GM23248 (cell line): ENCODE results near the gene PLIN3. TPM values are rescaled to one million over a fixed set of nuclear protein-coding genes. Genes with fewer than 3 reads are reported as not detected.

Experiments
- DNase-seq: peaks from one replicate; pipeline ENCODE4 v3.0.0-alpha.2; 2015
- H2AFZ ChIP-seq: fragments of 200-600 bp; sonication (generic); 2 replicates; pipeline ENCODE4 v1.6.1; 2016; ENCODE audit warnings: antibody characterized with exemption
- H3F3A ChIP-seq: fragments of 200-600 bp; sonication (generic); 2 replicates; pipeline ENCODE4 v1.6.1; 2016; ENCODE audit warnings: mild to moderate bottlenecking, antibody characterized with exemption, mixed run types; ENCODE audit not compliant: insufficient read depth
- H3K27ac ChIP-seq: fragments of 200-600 bp; sonication (generic); 2 replicates; pipeline ENCODE4 v1.5.1; 2016; ENCODE audit warnings: mild to moderate bottlenecking
- H3K27me3 ChIP-seq: fragments of 200-600 bp; sonication (generic); replicated peaks from 2 replicates; pipeline ENCODE4 v1.6.1; 2016; ENCODE audit warnings: mild to moderate bottlenecking; ENCODE audit not compliant: insufficient read depth
- H3K36me3 ChIP-seq: fragments of 200-600 bp; sonication (generic); 2 replicates; pipeline ENCODE4 v1.6.1; 2016; ENCODE audit warnings: low read depth, mild to moderate bottlenecking
- H3K4me1 ChIP-seq: fragments of 200-600 bp; sonication (generic); 2 replicates; pipeline ENCODE4 v1.6.1; 2016; ENCODE audit warnings: mild to moderate bottlenecking; ENCODE audit not compliant: insufficient read depth
- H3K4me2 ChIP-seq: fragments of 200-600 bp; sonication (generic); one replicate; pipeline ENCODE4 v1.6.1; 2016; ENCODE audit warnings: mild to moderate bottlenecking; ENCODE audit not compliant: unreplicated experiment
- H3K4me3 ChIP-seq: fragments of 200-600 bp; sonication (generic); 2 replicates; pipeline ENCODE4 v1.5.1; 2016; ENCODE audit warnings: mild to moderate bottlenecking
- H3K79me2 ChIP-seq: fragments of 200-600 bp; sonication (generic); 2 replicates; pipeline ENCODE4 v1.6.1; 2016; ENCODE audit warnings: mild to moderate bottlenecking; ENCODE audit not compliant: insufficient read depth
- H3K9ac ChIP-seq: fragments of 200-600 bp; sonication (generic); 2 replicates; pipeline ENCODE4 v1.6.1; 2016; ENCODE audit warnings: mild to moderate bottlenecking
- H3K9me2 ChIP-seq: fragments of 200-600 bp; sonication (generic); 2 replicates; pipeline ENCODE4 v1.6.1; 2016; ENCODE audit warnings: mixed run types, mild to moderate bottlenecking, moderate library complexity; ENCODE audit not compliant: insufficient read depth
- H3K9me3 ChIP-seq: fragments of 200-600 bp; sonication (generic); one replicate; pipeline ENCODE4 v1.6.1; 2017; ENCODE audit warnings: low read depth
- H4K20me1 ChIP-seq: fragments of 200-600 bp; sonication (generic); 2 replicates; pipeline ENCODE4 v1.6.0; 2016; ENCODE audit not compliant: insufficient read depth
- EZH2 ChIP-seq: fragments of 200-600 bp; sonication (generic); IDR thresholded peaks from 2 replicates; pipeline ENCODE4 v1.6.1; 2018; ENCODE audit warnings: antibody characterized with exemption, mild to moderate bottlenecking; ENCODE audit not compliant: insufficient read depth, poor library complexity, severe bottlenecking
- EZH2phosphoT487 ChIP-seq: fragments of 200-600 bp; sonication (generic); IDR thresholded peaks from 2 replicates; pipeline ENCODE4 v1.6.1; 2018; ENCODE audit warnings: antibody characterized with exemption, moderate library complexity, mild to moderate bottlenecking, low read depth; ENCODE audit not compliant: insufficient read depth
- WGBS, 2 experiments: methylation state at CpG; one replicate each; pipeline ENCODE4 v1.1.6; 2015 to 2017; ENCODE audit warnings: low lambda C conversion rate in 2 of 2, low coverage in 1 of 2; ENCODE audit errors: missing lambda C conversion rate in 2 of 2; 5-methylcytosine and 5-hydroxymethylcytosine counted together
- in situ Hi-C: fragments of 300-500 bp; cut with MboI; formaldehyde crosslinking; loops from 2 replicates; pipeline ENCODE4 v1.15.0; 2020
- polyA plus RNA-seq: library from polyadenylated mRNA; unstranded; fragments of >200 nt; fragmentation: Nextera tagmentation; extraction: Ambion mirVana; gene quantifications from 2 replicates; pipeline ENCODE4 v1.2.1, GENCODE V29; 2016
- total RNA-seq: library from RNA; depleted of rRNA; stranded (reverse); fragments of >200 nt; shearing (Covaris generic); gene quantifications from 2 replicates; pipeline ENCODE4 v1.2.3, GENCODE V29; 2014

The PLIN3 gene
- total and polyA plus RNA-seq, 2 experiments from 2014 or later = 372 to 398 TPM

DNA sequence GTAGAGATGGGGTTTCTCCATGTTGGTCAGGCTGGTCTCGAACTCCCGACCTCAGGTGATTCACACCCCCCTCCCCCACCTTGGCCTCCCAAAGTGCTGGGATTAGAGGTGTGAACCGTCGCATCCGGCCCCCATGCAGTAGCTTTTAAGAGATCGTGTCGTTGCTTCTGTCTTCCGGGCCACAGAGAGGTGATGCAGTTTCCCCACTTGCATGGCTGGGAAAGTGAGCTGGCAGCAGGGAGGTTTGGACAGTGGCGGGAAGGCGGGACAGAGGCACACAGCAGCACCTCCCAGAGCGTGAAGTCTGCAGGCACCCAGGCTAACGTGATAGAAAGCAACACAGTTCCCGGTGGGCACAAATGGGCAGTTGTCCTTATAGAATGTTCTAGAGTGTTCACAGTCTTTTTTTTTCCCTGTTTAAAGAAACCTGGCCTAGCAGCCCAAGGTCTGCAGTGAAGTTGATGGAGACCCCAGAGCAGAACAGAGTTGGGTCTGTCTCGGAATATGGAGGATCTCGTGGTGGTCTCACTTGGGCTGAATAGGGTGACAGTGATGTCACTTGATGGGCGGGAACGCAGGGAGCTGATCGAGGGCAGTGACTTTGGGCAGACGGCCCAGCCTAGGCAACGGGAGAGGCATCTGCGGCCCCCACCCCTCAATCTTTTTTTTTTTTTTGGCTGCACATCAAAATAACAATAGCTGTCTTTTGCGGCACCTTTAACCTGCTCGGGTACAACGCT, 46.7 kb upstream of the PLIN3 start:
- Histone ChIP-seq H3K27ac (peak overlapping the region; percentile 85), H3K9me3 (no peaks in the 10 kb centered on the region), H3K9ac (peak overlapping the region; percentile 60), H3K4me2 (no peak overlapping the region), H3K27me3 (no peaks in the 10 kb centered on the region), H3K9me2 (no peaks in the 10 kb centered on the region), H2AFZ (no peak overlapping the region), H3K4me1 (peaks cover 46% of the 10 kb centered on the region), H3K36me3 (no peaks in the 10 kb centered on the region), H3K4me3 (no peak overlapping the region), H3K79me2 (peaks cover 67% of the 10 kb centered on the region), H4K20me1 (no peaks in the 10 kb centered on the region), H3F3A (peaks cover 46% of the 10 kb centered on the region)
- in situ Hi-C loops = no loop called here
- WGBS, 2 experiments = 81 to 83% methylated on average over 21 to 24 of the region's 24 CpGs
- TF ChIP-seq EZH2 (no peak), EZH2phosphoT487 (no peak)
- DNase-seq = peak; percentile 43

DNA sequence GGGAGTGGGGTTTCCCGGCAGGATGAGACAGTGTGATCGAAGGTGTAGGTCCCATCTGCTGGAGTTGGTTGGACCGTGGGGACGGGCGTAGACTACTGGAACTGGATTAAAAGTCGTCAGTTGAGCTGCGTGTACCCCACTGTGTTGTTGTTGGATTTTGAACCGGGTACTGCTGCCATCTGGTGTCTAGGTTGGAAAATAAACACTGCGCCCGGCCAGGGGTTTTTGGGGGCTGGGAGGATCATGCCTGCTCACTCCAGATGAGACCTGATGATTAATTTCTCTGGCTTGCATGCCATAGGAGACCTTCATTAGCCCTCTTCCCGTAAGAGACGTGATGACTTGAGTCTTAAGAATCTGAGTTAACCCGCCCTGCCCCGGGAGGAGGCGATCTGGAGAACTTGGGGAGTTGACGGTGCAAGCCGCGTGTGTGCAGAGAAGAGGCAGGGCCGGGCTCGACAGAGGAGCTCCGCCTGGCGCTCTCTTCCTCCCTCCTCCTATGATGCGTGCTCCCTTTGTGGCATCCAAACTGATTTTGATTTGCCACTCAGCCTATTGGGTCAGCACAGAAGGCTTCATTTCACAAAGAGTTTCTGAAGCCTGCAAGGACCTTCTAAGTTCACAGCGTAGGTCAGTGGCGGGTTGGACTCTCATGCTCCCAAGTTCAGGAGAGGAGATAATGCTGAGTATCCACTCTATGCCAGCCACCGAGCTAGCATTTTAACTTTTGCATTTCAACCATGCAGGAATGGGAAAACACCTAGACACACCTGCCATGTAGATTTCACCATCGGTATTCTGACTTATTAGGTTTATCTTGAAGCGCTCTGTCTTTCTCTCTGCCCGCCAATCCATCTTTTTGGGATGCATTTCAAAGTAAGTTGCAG, 44.6 kb upstream of the PLIN3 start:
- H4K20me1 ChIP-seq = no peaks in the 10 kb centered on the region
- peaks cover 46% of the 10 kb centered on the region for H3K79me2 ChIP-seq
- DNase-seq = peak; percentile 100
- 11 to 14% methylated on average over 29 of the region's 29 CpGs for WGBS, 2 experiments
- H3K9me2 ChIP-seq = no peaks in the 10 kb centered on the region
- H3K4me1 ChIP-seq = peaks cover 46% of the 10 kb centered on the region
- H3K9me3 ChIP-seq = no peaks in the 10 kb centered on the region
- H3K4me2 ChIP-seq = peak overlapping the region; percentile 90
- peak overlapping the region; percentile 80 for H3K9ac ChIP-seq
- no peaks in the 10 kb centered on the region for H3K27me3 ChIP-seq
- H2AFZ ChIP-seq = peak overlapping the region; percentile 80
- H3F3A ChIP-seq = peaks cover 46% of the 10 kb centered on the region
- H3K36me3 ChIP-seq = no peaks in the 10 kb centered on the region
- H3K27ac ChIP-seq = peak overlapping the region; percentile 87
- peak overlapping the region; percentile 86 for H3K4me3 ChIP-seq
- in situ Hi-C loops = no loop called here
- TF ChIP-seq EZH2 = no peak
- no peak for TF ChIP-seq EZH2phosphoT487

DNA sequence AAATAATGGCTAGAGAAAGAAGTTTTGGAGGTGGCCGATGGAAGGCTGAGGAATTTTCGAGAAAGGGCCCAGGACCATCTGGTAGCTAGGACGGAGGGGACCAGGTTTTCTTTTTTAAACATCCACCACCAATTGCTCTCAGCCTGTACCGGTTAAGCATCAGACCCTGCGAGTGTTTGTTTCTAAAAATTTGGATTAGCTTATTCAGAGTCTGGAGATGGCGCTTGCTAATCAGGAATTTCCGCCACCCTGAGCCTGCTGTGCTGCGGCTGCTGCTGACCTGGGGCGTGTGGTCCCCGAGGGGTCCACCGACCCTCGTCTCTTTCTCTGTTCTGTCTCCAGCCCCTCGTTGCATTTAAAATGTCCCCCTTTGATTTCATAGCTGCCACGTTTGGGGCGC, 43.8 kb upstream of the PLIN3 start:
- Histone ChIP-seq H3K36me3 (no peaks in the 10 kb centered on the region), H3K4me2 (peak overlapping the region; percentile 90), H3F3A (peaks cover 46% of the 10 kb centered on the region), H2AFZ (peak overlapping the region; percentile 80), H3K9me2 (no peaks in the 10 kb centered on the region), H3K4me1 (peaks cover 46% of the 10 kb centered on the region), H3K79me2 (peaks cover 39% of the 10 kb centered on the region), H4K20me1 (no peaks in the 10 kb centered on the region), H3K27ac (peak overlapping the region; percentile 87), H3K27me3 (no peaks in the 10 kb centered on the region), H3K4me3 (peak overlapping the region; percentile 86), H3K9ac (peak overlapping the region; percentile 80), H3K9me3 (no peaks in the 10 kb centered on the region)
- WGBS, 2 experiments = 13 to 17% methylated on average over 15 of the region's 15 CpGs
- DNase-seq = peak; percentile 59
- no peak for TF ChIP-seq EZH2phosphoT487
- TF ChIP-seq EZH2 = no peak
- in situ Hi-C loops = no loop called here

DNA sequence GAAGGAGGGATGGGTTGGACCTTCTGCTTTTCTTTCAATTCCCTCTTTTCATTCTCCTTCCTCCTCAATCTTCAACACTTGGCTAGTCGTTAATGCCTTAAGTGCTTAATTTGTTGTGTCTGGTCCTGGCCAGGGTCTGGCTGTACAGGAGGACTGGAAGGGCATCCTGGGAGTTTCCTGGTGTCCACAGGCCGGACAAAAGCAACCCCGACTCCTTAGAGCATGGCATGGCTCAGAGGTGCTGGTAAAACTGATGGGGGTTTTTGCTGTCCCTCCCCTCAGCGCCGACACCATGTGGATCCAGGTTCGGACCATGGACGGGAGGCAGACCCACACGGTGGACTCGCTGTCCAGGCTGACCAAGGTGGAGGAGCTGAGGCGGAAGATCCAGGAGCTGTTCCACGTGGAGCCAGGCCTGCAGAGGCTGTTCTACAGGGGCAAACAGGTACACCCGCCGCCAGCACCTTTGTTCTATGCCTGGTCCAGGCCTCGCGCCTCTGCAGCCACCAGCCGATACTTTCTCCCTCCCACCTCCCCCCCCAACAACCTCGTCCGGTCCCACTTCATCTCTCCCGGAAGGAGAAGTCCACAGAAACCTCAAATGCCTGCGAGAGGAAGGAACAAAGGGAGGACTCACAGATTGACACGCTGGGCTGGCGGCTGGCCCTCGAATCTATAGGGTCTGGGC, 43.3 kb upstream of the PLIN3 start:
- H3K27ac ChIP-seq = peak overlapping the region; percentile 87
- no peaks in the 10 kb centered on the region for H3K9me2 ChIP-seq
- no peaks in the 10 kb centered on the region for H3K9me3 ChIP-seq
- H3K36me3 ChIP-seq = no peaks in the 10 kb centered on the region
- peaks cover 43% of the 10 kb centered on the region for H3K4me1 ChIP-seq
- WGBS, 2 experiments = 29% methylated on average over 18 to 23 of the region's 23 CpGs
- peak overlapping the region; percentile 90 for H3K4me2 ChIP-seq
- H3K79me2 ChIP-seq = peaks cover 33% of the 10 kb centered on the region
- TF ChIP-seq EZH2 (no peak), EZH2phosphoT487 (no peak)
- H3F3A ChIP-seq = peaks cover 45% of the 10 kb centered on the region
- peak; percentile 68 for DNase-seq
- H3K4me3 ChIP-seq = peak overlapping the region; percentile 86
- peak overlapping the region; percentile 80 for H3K9ac ChIP-seq
- in situ Hi-C loops = no loop called here
- H3K27me3 ChIP-seq = no peaks in the 10 kb centered on the region
- no peaks in the 10 kb centered on the region for H4K20me1 ChIP-seq
- H2AFZ ChIP-seq = peak overlapping the region; percentile 80
